AG04450 (cell line): Measurements from ENCODE around the gene ZNF154. TPM values are rescaled to one million over a fixed set of nuclear protein-coding genes. Genes with fewer than 3 reads are reported as not detected.

Experiments
- CTCF ChIA-PET: fragments of 300-600, 350-600 bp; formaldehyde crosslinking; extraction: SDS; loops from one replicate; lab custom pipeline; 2022; ENCODE audit warnings: antibody characterized with exemption, inconsistent platforms; lab: Charles Lee
- POLR2A ChIA-PET: fragments of 350-600 bp; formaldehyde crosslinking; extraction: SDS; loops from one replicate; lab custom pipeline; 2021; ENCODE audit warnings: antibody characterized with exemption, inconsistent platforms; lab: Yijun Ruan, JAX
- DNase-seq: peaks from one replicate; pipeline ENCODE4 v3.0.0-alpha.2; 2011; ENCODE audit warnings: low read depth, low spot score
- H3K27ac ChIP-seq: one replicate; pipeline ENCODE4 v1.5.1; 2012; ENCODE audit warnings: low read depth, low read length, control low read depth
- H3K27me3 ChIP-seq: one replicate; pipeline ENCODE4 v1.6.0; 2012; ENCODE audit warnings: low read length; ENCODE audit not compliant: control insufficient read depth, insufficient read depth
- H3K4me3 ChIP-seq: 2 replicates; pipeline ENCODE4 v1.5.1; 2011; ENCODE audit warnings: mild to moderate bottlenecking, low read depth, low read length, control low read depth
- H3K9me3 ChIP-seq: 2 replicates; pipeline ENCODE4 v1.5.1; 2012; ENCODE audit warnings: low read length; ENCODE audit not compliant: control insufficient read depth, insufficient read depth
- polyA plus RNA-seq: library from polyadenylated mRNA; depleted of rRNA; stranded (reverse); fragments of >200 nt; gene quantifications from 2 replicates; pipeline ENCODE4 v1.2.3, GENCODE V29; 2011
- TF ChIP-seq, protein P1 (sequence below): IDR thresholded peaks from 2 replicates; pipeline ENCODE4 v1.5.1; 2011; ENCODE audit warnings: low read depth, low read length, control low read depth, inconsistent platforms

Gene ZNF154
- polyA plus RNA-seq, 1 experiment: 8.1 TPM

DNA sequence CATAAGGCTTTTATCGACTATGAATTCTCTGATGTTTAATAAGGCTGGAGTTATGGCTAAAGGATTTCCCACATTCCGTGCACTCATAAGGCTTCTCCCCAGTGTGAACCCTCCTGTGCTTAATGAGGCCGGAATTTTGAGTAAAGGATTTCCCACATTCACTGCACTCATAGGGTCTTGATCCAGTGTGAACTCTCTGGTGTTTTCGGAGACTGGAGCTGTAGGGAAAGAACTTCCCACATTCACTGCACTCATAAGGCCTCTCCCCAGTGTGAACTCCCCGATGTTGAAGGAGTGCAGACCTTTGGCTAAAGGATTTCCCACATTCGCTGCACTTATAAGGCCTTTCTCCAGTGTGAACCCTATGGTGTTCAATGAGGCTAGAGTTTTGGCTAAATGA is 7.4 kb downstream of the ZNF154 start:
- Histone ChIP-seq H3K27ac (no peak overlapping the region), H3K4me3 (no peak overlapping the region), H3K27me3 (no peaks in the 10 kb centered on the region), H3K9me3 (peaks cover 60% of the 10 kb centered on the region; the same call in 1 of the 2 replicates)
- no peak for DNase-seq
- ChIA-PET CTCF (no interaction called here), POLR2A (no interaction called here)
- TF ChIP-seq, protein P1, sequence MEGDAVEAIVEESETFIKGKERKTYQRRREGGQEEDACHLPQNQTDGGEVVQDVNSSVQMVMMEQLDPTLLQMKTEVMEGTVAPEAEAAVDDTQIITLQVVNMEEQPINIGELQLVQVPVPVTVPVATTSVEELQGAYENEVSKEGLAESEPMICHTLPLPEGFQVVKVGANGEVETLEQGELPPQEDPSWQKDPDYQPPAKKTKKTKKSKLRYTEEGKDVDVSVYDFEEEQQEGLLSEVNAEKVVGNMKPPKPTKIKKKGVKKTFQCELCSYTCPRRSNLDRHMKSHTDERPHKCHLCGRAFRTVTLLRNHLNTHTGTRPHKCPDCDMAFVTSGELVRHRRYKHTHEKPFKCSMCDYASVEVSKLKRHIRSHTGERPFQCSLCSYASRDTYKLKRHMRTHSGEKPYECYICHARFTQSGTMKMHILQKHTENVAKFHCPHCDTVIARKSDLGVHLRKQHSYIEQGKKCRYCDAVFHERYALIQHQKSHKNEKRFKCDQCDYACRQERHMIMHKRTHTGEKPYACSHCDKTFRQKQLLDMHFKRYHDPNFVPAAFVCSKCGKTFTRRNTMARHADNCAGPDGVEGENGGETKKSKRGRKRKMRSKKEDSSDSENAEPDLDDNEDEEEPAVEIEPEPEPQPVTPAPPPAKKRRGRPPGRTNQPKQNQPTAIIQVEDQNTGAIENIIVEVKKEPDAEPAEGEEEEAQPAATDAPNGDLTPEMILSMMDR: no peak

DNA sequence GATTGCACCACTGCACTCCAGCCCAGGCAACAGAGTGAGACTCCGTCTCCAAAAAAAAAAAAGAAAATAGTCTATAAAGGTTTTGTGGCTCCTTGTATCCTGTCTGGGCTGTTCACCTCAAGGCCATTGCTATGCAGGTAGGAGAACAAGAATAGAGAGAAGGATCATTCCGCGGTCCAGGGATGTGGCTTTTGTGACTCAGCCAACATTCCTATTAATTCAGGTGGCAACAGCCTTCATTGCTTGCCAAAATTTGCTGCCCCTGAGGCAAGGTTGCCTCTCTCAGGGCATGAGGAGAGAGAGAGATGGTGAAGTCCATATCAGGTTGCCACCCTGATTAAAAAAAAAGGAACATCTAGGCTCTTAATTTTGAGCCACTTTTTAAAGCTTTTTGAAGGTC is 19.3 kb downstream of the ZNF154 start:
- H3K9me3 ChIP-seq: peaks cover 64% of the 10 kb centered on the region
- no peak overlapping the region for H3K4me3 ChIP-seq
- CTCF ChIA-PET: interaction anchor here (1.1 kb wide), 1 partner anchor 7 kb away, joined by 3 read pairs; the partner anchor contains the start of gene ZNF551
- no peaks in the 10 kb centered on the region for H3K27me3 ChIP-seq
- POLR2A ChIA-PET: no interaction called here
- DNase-seq: no peak
- TF ChIP-seq, protein P1: no peak
- H3K27ac ChIP-seq: no peak overlapping the region

DNA sequence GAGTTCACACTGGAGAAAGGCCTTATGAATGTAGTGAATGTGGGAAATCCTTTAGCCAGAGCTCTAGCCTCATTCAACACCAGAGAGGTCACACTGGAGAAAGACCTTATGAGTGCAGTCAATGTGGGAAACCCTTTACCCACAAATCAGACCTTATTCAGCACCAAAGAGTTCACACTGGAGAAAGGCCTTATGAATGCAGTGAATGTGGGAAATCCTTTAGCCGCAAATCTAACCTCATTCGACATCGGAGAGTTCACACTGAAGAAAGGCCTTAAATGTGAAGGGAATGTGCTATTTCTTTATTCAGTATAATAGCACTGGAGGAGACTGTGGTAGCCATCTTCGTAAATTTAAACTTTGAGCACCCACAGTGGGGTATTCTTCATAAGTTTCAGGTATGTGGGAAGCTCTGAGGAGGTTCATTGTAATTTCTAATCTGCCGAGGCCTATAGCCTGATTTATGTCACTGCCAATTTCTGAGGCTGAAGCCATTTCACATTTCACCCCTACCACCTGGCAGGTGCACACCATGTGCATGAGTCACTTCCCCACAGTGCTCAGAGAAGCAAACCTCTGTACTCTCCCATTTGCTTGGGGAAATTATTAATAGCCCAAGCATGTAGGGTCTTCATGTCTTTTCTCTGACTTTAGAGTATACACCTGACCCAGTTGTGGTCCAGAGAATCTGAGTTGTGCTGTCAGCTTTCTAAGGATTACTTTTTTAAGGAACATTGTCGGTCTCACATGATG is 20.8 kb downstream of the ZNF154 start:
- no peak overlapping the region for H3K27ac ChIP-seq
- POLR2A ChIA-PET: no interaction called here
- H3K4me3 ChIP-seq: no peak overlapping the region
- H3K27me3 ChIP-seq: no peaks in the 10 kb centered on the region
- TF ChIP-seq, protein P1: no peak
- H3K9me3 ChIP-seq: peaks cover 74% of the 10 kb centered on the region
- DNase-seq: no peak
- CTCF ChIA-PET: no interaction called here

DNA sequence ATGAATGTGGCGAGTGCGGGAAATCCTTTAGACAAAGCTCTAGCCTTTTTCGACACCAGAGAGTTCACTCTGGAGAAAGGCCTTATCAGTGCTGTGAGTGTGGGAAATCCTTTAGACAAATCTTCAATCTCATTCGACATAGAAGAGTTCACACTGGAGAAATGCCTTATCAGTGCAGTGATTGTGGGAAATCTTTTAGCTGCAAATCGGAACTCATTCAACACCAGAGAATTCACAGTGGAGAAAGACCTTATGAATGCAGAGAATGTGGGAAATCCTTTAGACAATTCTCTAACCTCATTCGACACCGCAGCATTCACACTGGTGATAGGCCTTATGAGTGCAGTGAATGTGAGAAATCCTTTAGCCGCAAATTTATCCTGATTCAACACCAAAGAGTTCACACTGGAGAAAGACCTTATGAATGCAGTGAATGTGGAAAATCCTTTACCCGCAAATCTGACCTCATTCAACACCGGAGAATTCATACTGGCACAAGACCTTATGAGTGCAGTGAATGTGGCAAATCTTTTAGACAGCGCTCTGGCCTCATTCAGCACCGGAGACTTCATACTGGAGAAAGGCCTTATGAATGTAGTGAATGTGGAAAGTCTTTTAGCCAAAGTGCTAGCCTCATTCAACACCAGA is 21.5 kb downstream of the ZNF154 start:
- Histone ChIP-seq H3K4me3 (no peak overlapping the region), H3K9me3 (peaks cover 72% of the 10 kb centered on the region), H3K27ac (no peak overlapping the region), H3K27me3 (no peaks in the 10 kb centered on the region)
- ChIA-PET CTCF (no interaction called here), POLR2A (no interaction called here)
- TF ChIP-seq, protein P1: no peak
- DNase-seq: no peak

DNA sequence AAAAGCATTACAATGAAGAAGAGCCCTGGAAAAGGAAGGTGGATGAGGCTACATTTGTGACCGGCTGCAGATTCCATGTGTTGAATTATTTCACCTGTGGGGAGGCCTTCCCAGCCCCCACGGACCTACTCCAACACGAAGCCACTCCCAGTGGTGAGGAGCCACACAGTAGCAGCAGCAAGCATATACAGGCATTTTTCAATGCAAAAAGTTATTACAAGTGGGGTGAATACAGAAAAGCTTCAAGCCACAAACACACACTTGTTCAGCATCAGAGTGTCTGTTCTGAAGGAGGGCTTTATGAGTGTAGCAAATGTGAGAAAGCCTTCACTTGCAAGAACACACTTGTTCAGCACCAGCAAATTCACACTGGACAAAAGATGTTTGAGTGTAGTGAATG is 22.3 kb downstream of the ZNF154 start:
- no peak overlapping the region for H3K4me3 ChIP-seq
- H3K9me3 ChIP-seq: peaks cover 73% of the 10 kb centered on the region
- DNase-seq: no peak
- TF ChIP-seq, protein P1: no peak
- H3K27ac ChIP-seq: no peak overlapping the region
- ChIA-PET POLR2A (no interaction called here), CTCF (no interaction called here)
- H3K27me3 ChIP-seq: no peaks in the 10 kb centered on the region
